K562 (cell line): ENCODE measurements around the gene SCAPER. TPM values are rescaled to one million over a fixed set of nuclear protein-coding genes. Genes with fewer than 3 reads are reported as not detected.

Experiments
- ATAC-seq: fragments of 200-7000 bp; cut with Tn5 transposase; 3 replicates; pipeline ENCODE4 v1.9.1; 2020; ENCODE audit warnings: moderate library complexity
- BruUV-seq: library from RNA; stranded (reverse); fragments of 400-500 nt; replicated peaks from 2 replicates; lab custom pipeline; 2021; lab: Mats Ljungman, UMichigan
- CTCF ChIA-PET: fragments of 300-600 bp; formaldehyde crosslinking; extraction: SDS; loops from one replicate; lab custom pipeline; 2021; ENCODE audit warnings: low intra/inter-chr PET ratio; lab: Yijun Ruan, JAX
- POLR2A ChIA-PET: fragments of 300-600, 350-650 bp; sonication (Branson Sonifier 250); formaldehyde crosslinking; extraction: SDS; loops from one replicate; lab custom pipeline; 2021; ENCODE audit warnings: antibody characterized with exemption, inconsistent platforms; lab: Yijun Ruan, JAX
- DNase-seq, 4 experiments: peaks; one replicate each; pipeline versions ENCODE4 v3.0.0 to v3.0.0-alpha.2; 2011 to 2018; ENCODE audit warnings: low spot score in 3 of 4, mixed read lengths in 3 of 4; ENCODE audit errors: extremely low read depth in 1 of 4
- FAIRE-seq: peaks from 2 replicates; lab custom pipeline; 2011; peaks lifted over from hg19 to GRCh38; lab: Jason Lieb, UNC
- H2AFZ ChIP-seq: 2 replicates; pipeline ENCODE4 v1.6.0; 2011; ENCODE audit warnings: low read depth, low read length, control low read depth, inconsistent platforms
- H3K27ac ChIP-seq: fragments of 200-600 bp; 3 replicates; pipeline ENCODE4 v1.8.0; 2011; ENCODE audit warnings: low read depth, mild to moderate bottlenecking, control low read depth, inconsistent platforms, low read length, moderate library complexity, mixed read lengths; ENCODE audit errors: extremely low read depth
- H3K27me3 ChIP-seq, 2 experiments: fragments of 300-600 bp in 1 of 2; 2 replicates in 1 of 2; 3 replicates in 1 of 2; pipeline versions ENCODE4 v1.6.0 to v1.8.0; 2011; ENCODE audit warnings: inconsistent platforms in 2 of 2, low read length in 2 of 2, mild to moderate bottlenecking in 1 of 2, mixed read lengths in 1 of 2, moderate library complexity in 1 of 2; ENCODE audit not compliant: control insufficient read depth in 2 of 2, insufficient read depth in 2 of 2
- H3K36me3 ChIP-seq: fragments of 300-600 bp; 3 replicates; pipeline ENCODE4 v1.8.0; 2011; ENCODE audit warnings: mild to moderate bottlenecking, low read length, inconsistent platforms; ENCODE audit not compliant: control insufficient read depth, insufficient read depth
- H3K4me1 ChIP-seq, 2 experiments: fragments of 200-600 bp in 1 of 2; replicated peaks in 1 of 2; 2 replicates in 1 of 2; 3 replicates in 1 of 2; pipeline versions ENCODE4 v1.5.1 to v1.8.0; 2011; ENCODE audit warnings: inconsistent platforms in 2 of 2, low read length in 2 of 2, mild to moderate bottlenecking in 1 of 2, mixed read lengths in 1 of 2, moderate library complexity in 1 of 2; ENCODE audit not compliant: control insufficient read depth in 2 of 2, insufficient read depth in 2 of 2
- H3K4me2 ChIP-seq: 2 replicates; pipeline ENCODE4 v1.6.1; 2011; ENCODE audit warnings: low read length, control low read depth, inconsistent platforms, mixed read lengths; ENCODE audit not compliant: insufficient read depth
- H3K4me3 ChIP-seq: fragments of 200-600 bp; sonication (generic), shearing (Covaris generic); 2 replicates; pipeline ENCODE4 v1.5.1; 2016; ENCODE audit warnings: control low read depth, inconsistent platforms
- H3K79me2 ChIP-seq: fragments of 200-600 bp; 3 replicates; pipeline ENCODE4 v1.8.0; 2011; ENCODE audit warnings: low read length, inconsistent platforms; ENCODE audit not compliant: control insufficient read depth, insufficient read depth
- H3K9ac ChIP-seq, 2 experiments: 2 replicates each; pipeline versions ENCODE4 v1.6.0 to v1.6.1; 2011; ENCODE audit warnings: low read depth in 2 of 2, low read length in 2 of 2, control low read depth in 1 of 2, inconsistent platforms in 1 of 2, mild to moderate bottlenecking in 1 of 2, mixed read lengths in 1 of 2; ENCODE audit not compliant: insufficient read depth in 1 of 2
- H3K9me1 ChIP-seq: one replicate; pipeline ENCODE4 v1.6.0; 2011; ENCODE audit warnings: inconsistent platforms, mild to moderate bottlenecking, low read length, moderate library complexity; ENCODE audit not compliant: control insufficient read depth, insufficient read depth
- H3K9me3 ChIP-seq: replicated peaks from 2 replicates; pipeline ENCODE4 v1.5.1; 2011; ENCODE audit warnings: low read depth, low read length, inconsistent platforms; ENCODE audit not compliant: control insufficient read depth, insufficient read depth
- H4K20me1 ChIP-seq: replicated peaks from 2 replicates; pipeline ENCODE4 v1.6.1; 2011; ENCODE audit warnings: low read length, inconsistent platforms, mixed read lengths; ENCODE audit not compliant: control insufficient read depth, insufficient read depth
- ARID1B ChIP-seq: fragments of 450-650 bp; IDR thresholded peaks from 2 replicates; pipeline ENCODE4 v1.6.1; 2016; ENCODE audit warnings: antibody characterized with exemption, mild to moderate bottlenecking, inconsistent platforms
- BACH1 ChIP-seq: fragments of 200-800 bp; sonication (Bioruptor generic); IDR thresholded peaks from 2 replicates; pipeline ENCODE4 v1.6.1; 2016; ENCODE audit warnings: missing genetic modification characterization, missing compliant biosample characterization
- CBX8 ChIP-seq: fragments of 200-600 bp; sonication (generic); IDR thresholded peaks from 2 replicates; pipeline ENCODE4 v1.6.1; 2012; ENCODE audit warnings: borderline replicate concordance, mixed run types, low read depth, mild to moderate bottlenecking, moderate library complexity, mixed read lengths, low read length, control low read depth, inconsistent platforms; ENCODE audit not compliant: poor library complexity, severe bottlenecking; ENCODE audit errors: extremely low read depth
- MTA3 ChIP-seq: fragments of 450-650 bp; formaldehyde crosslinking; IDR thresholded peaks from 2 replicates; pipeline ENCODE4 v1.6.1; 2017; ENCODE audit warnings: mild to moderate bottlenecking, borderline replicate concordance
- TOE1 ChIP-seq, 2 experiments: fragments of 450-650 bp in 1 of 2; sonication (generic) in 1 of 2; formaldehyde crosslinking in 1 of 2; IDR thresholded peaks; 2 replicates each; pipeline versions ENCODE4 v1.7.1 to v1.8.0; 2016 to 2022; ENCODE audit warnings: borderline replicate concordance in 2 of 2, mild to moderate bottlenecking in 2 of 2, antibody characterized with exemption in 1 of 2, inconsistent platforms in 1 of 2, low read depth in 1 of 2, missing genetic modification reagents in 1 of 2, moderate library complexity in 1 of 2
- UBTF ChIP-seq, 2 experiments: IDR thresholded peaks; 2 replicates each; pipeline ENCODE4 v1.6.1; 2012; ENCODE audit warnings: improper control_type of control experiment in 2 of 2, low read depth in 2 of 2, low read length in 2 of 2, borderline replicate concordance in 1 of 2
- ZNF407 ChIP-seq: fragments of 450-650 bp; IDR thresholded peaks from 2 replicates; pipeline ENCODE4 v1.6.1; 2016; ENCODE audit warnings: low read depth
- WGBS: fragments of 100-300 bp; shearing (Covaris generic); methylation state at CpG from one replicate; pipeline ENCODE4 v1.1.6; 2016; ENCODE audit warnings: low coverage, mixed read lengths; ENCODE audit not compliant: insufficient coverage; ENCODE audit errors: missing lambda C conversion rate; 5-methylcytosine and 5-hydroxymethylcytosine counted together
- in situ Hi-C: fragments of 300-500 bp; cut with MboI; formaldehyde crosslinking; loops from 4 replicates; pipeline ENCODE4 v1.15.0; 2018; ENCODE audit warnings: inconsistent platforms, mixed read lengths
- intact Hi-C: fragments of 100-400 bp; cut with micrococcal nuclease; formaldehyde crosslinking; loops from 2 replicates; pipeline ENCODE4 v1.14.2; 2022
- polyA plus RNA-seq, 8 experiments: library from polyadenylated mRNA; depleted of rRNA in 4 of 8; stranded (reverse) in 5 of 8; unstranded in 3 of 8; fragments of >200 nt; fragmentation: Nextera tagmentation in 2 of 8; fragmentation: Illumina TruSeq in 1 of 8; extraction: Ambion mirVana in 2 of 8; extraction: Trizol in 1 of 8; gene quantifications; 2 replicates each; pipeline versions ENCODE4 v1.2.1 to v1.2.3, GENCODE V29; 2011 to 2014; ENCODE audit warnings: inconsistent platforms in 1 of 8, missing spikeins in 1 of 8
- total RNA-seq, 7 experiments: library from RNA; depleted of rRNA in 6 of 7; stranded (reverse); fragments of >200 nt in 6 of 7; fragmentation: Illumina TruSeq in 2 of 7; extraction: Trizol in 2 of 7; gene quantifications; 2 replicates each; pipeline versions ENCODE4 v1.2.1 to v1.2.3, GENCODE V29; 2011 to 2021; ENCODE audit warnings: low replicate concordance in 1 of 7

Gene SCAPER
- total and polyA plus RNA-seq, 9 of the 15 experiments (the other 6 are each of a cell fraction or from before 2014, with no cell fraction given) = 1.3 to 5.7 (median 3.2) TPM

- ATAC-seq = peak; percentile 30; the same call in 1 of the 3 replicates
- Histone ChIP-seq H3K79me2 (no peaks in the 10 kb centered on the region), H3K27me3 (peaks cover 0 to 2% of the 10 kb centered on the region in 2 experiments; a peak in 1 of 5 replicates), H3K36me3 (no peaks in the 10 kb centered on the region), H3K4me3 (no peak overlapping the region), H3K4me1 (peaks cover 0 to 5% of the 10 kb centered on the region in 2 experiments; a peak in 3 of 5 replicates), H2AFZ (peak overlapping the region; percentile 23; the same call in 1 of the 2 replicates), H3K9me1 (no peaks in the 10 kb centered on the region), H3K9me3 (no peaks in the 10 kb centered on the region), H3K4me2 (no peak overlapping the region), H4K20me1 (no peaks in the 10 kb centered on the region), H3K9ac (no peak overlapping the region), H3K27ac (no peak overlapping the region)
- ChIA-PET CTCF (no interaction called here), POLR2A (interaction anchor here (0.7 kb wide), 2 partner anchors 130 to 1567 kb away, joined by 3 read pairs; no protein-coding TSS in a partner anchor)
- no peak for FAIRE-seq
- 21% methylated on average over 6 of the region's 6 CpGs for WGBS
- no peak for DNase-seq
- in situ Hi-C loops = no loop called here
- intact Hi-C loops = no loop called here
- no TSS peak for BruUV-seq
- no peak for TF ChIP-seq UBTF (IDR thresholded peaks at IDR 0.05; ENCODE audit: borderline replicate concordance in 1 of 2, low read depth in 2 of 2, low read length in 2 of 2)
- TF ChIP-seq ARID1B = peak; percentile 34; the same call in 1 of the 2 replicates
- TF ChIP-seq ZNF407 = no peak
- TF ChIP-seq BACH1 (tag) = no peak; the same call in 1 of the 2 replicates
- TF ChIP-seq TOE1 (IDR thresholded peaks at IDR 0.05; ENCODE audit: borderline replicate concordance) = no peak
- TF ChIP-seq TOE1 (CRISPR knock-in tag; IDR thresholded peaks at IDR 0.05; ENCODE audit: borderline replicate concordance, low read depth) = no peak
- no peak for TF ChIP-seq MTA3
- no peak for TF ChIP-seq CBX8
These were observed 585.1 kb downstream of the SCAPER start for GRCh38 chr15:76320012-76320411.
